GM18867 (cell line): Measurements from ENCODE around the gene UBALD1.

ENCODE experiments used
- ATAC-seq: cut with Tn5 transposase; IDR thresholded peaks from one replicate; pipeline ENCODE4 v1.9.1; 2021; ENCODE audit warnings: mild to moderate bottlenecking, moderate library complexity; ENCODE audit not compliant: unreplicated experiment

UBALD1 gene

DNA sequence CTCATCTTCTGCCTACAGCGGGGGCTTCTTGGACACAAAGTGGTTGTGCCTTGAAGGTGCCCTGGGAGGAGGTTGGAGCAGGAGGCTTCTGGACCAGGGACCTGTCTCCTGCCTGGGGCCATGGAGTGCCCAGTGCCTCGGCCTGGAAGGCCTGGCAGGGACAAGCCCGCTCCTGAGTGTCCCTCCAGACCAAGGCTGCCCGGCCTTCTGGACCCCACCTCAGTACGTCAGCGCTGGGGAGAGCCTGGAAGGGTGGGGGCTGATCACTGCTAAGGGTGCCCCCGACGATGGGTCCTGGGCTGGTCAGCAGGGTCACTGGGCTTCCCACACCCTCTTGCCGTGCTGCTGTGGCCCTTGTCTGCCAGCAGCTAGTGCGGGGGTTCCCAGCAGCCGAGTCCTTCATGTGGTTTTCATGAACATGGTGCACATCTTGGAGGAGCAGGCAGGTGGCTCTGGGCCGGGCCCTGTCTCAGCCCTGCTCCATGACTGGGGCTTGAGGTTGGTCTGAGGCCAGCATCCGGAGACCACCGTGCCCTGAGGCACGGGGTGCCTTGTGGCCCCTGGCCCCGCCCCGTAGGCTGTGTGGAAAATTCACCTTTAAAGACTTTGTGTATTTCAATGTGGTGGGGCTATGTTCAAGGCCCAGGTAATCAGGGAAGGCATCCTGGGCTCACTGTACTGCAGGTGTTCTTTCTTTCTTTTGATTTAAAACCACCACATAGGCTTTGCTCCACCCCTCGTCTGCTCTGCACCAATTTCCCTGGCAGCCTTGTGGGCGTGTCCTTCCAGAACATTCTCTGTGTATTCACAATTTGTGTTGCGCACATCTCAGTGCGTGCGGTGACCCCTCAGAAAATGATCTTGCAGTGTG, 32.3 kb upstream of the UBALD1 start:
- ATAC-seq, result no peak

DNA sequence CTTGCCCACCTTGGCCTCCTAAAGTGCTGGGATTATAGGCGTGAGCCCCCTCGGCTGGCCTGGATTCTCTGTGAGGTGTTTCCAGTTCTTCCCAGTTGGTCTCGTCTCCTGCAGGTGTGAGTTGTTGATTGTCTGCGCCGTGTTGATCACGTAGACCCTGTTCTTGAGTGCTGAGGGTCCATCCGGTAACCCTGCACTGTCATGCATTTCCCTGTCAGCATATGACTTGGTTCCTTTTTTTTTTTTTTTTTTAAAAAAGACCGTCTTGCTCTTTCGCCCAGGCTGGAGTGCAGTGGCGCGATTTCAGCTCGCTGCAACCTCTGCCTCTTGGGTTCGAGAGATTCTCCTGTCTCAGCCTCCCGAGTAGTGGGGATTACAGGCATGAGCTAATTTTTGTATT, 27.2 kb upstream of the UBALD1 start:
- no peak for ATAC-seq

DNA sequence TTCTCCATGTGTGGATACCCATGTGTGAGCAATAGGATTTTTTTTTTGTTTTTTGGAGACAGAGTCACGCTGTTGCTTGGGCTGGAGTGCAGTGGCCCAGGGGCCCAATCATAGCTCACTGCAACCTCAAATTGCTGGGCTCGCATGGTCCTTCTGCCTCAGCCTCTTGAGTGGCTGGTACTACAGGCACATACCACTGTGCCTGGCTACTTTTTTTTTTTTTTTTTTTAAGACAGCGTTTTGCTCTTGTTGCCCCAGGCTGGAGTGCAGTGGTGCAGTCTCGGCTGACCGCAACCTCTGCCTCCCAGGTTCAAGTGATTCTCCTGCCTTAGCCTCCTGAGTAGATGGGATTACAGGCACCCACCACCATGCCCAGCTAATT, 26.6 kb upstream of the UBALD1 start:
- ATAC-seq, result no peak

DNA sequence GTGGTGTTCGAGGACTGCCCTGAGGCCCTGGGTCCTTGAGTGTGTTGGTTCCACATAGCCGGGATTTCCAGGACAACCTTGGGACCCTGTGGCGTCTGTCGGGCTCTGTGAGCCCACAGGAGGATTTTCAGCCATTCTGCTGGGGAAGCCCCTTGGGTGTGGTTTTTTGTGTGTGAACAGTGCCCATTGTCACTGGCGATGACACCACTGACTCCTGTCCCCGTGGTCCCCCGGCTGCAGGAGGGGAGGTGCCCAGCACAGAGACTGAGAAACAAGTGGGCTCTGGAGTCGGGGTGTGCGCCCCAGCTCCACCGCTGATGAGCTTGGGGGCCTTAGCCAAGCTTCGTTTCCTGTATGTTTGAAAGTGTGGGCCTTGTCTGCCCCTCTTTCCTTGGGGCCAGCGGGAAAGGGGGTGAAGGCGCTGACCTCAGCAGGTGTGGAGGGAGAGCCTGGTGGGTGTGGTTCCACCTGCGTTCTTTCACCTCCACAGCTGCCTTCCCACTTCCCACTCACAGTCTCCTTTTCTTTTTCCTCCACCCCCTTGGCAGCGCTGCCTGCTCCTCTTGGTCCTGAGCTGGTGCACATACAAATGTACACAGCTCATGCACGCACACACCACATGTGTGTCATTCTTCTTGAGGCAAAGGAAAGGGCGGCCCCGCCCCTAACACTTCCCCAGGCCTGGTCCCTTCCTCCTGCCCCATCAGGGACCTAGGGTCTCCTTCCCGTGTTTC, 26.1 kb upstream of the UBALD1 start:
- ATAC-seq, result no peak

DNA sequence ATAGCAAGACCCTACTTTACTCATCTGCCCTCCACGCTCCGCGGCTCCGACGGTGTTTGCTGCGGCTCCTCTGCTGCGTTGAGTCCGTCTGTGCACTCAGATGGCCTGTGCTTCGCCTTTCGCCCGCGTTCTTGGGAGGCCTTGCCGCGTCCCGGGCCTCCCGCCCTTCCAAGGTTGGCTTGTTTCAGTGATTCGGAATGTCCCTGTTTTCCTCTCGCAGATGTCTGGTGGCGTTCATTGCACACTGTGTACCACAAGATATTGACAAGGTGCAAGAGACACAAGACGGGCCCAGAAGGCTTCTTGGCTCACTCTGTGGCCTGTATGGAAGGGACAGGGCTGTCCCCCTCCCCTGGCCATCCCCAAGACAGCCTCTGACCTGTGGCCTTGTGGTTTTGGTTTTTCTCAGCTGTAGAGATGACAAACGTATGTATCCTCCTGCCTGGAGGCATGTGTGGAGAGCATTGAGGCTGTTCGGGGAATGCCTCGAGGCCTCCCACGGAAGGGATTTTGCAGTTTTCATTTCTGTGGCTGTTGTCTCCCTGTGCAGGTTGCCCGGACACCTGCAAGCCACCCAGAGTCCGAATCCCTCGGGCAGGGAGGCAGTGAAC, 25.3 kb upstream of the UBALD1 start:
- ATAC-seq, result no peak

DNA sequence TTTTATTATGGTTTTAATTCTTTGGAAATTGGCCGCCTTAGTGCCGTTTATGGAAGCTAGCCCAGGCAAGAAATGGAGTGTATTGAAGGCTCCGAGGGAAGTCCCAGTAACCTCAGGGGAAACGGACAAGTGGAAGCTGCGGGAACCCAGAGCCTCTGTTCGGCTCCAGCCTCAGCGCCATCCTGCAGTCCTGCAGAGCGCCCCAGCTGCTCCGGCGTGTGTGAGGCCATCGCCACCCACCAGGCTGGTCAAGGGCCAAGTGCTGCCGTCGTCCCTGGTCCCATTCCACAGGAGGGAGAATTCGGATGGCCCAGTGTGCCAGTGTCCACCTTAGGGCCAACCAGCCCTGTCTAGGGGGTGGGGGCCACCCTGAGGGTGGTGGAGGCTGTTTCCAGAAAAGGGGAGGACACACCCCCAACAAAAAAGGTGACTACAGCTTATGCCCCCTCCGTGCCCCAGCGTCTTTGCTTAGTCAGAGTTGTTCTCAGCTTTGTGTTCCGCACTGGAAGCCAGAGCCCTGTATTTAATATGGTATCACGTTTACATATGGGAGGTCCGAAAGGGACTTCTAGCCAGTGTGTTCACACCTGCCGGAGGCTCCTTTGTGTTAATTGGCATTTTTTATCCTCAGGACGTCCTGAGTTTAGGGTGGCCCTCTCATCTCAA, 22.9 kb upstream of the UBALD1 start:
- no peak for ATAC-seq

DNA sequence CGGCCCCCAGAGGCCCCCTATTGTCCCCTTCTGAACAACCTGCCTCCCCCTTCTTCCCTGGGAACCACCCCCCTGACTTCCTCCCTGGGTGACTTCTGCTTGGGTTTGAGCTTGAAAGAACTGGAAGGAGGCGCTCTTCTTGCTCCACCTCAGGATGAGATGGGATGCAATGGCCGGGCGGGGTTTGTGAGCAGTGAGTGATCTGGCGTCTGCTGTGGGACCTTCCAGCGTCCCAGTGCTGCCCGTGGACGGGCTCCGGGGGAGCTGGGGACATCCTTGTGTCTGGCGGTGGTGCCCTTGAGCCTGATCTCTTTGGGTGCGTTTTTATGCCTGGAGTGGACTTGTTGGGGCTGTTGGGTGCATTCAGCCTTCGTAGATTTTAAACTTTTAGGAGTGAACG, 21.5 kb upstream of the UBALD1 start:
- no peak for ATAC-seq

DNA sequence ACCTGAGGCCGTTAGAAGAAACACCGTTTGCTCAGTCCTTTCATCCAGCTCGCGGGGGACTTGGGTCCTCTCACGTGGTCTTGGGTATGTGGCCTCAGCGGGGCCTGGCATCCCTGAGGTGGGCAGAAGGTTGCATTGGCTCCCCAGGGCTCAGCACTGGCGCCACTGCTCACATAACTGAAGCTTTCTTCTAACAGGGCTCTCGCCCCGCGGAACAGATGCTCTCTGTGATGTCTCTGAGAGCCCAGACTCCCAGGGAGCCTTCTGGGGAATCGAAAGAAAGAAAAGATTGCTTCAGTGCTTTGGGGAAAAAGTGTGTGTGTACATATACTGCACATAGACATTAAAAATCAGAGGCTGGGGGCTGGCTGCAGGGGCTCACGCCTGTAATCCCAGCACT, 20.1 kb upstream of the UBALD1 start:
- no peak for ATAC-seq

DNA sequence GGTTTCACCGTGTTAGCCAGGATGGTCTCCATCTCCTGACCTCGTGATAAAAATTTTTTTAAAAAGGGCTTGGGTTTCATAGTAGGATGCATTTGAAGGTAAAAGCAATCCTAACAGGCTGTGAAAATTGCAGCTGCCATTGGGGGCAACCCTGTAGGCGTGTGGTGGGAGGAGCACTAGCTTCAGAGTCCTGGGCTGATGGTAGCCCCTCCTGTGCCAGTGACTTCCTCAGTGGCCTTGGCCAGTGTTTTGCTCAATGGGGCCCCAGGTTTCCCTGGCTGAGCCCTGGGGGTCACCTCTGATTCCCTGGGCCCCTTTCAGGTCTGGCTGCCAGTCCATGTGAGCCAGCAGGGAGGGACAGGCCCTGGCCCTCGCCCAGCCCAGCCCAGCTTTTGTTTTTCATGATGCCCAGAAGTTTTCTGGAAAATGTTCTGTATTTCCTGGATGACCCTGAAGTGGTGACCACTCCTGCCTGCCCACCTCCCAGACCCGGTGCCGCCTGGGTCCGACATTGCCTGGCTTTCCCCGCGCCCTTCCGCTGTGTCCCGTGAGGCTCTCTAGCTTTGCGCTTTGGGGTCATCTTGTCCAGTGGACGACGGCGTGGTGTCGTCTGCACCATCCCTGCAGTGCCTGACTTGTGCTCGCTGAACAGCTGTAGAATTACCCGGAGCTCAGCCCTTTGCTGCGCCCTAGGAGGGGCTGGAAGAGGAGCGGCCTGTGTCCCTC, 19.4 kb upstream of the UBALD1 start:
- ATAC-seq, result no peak

DNA sequence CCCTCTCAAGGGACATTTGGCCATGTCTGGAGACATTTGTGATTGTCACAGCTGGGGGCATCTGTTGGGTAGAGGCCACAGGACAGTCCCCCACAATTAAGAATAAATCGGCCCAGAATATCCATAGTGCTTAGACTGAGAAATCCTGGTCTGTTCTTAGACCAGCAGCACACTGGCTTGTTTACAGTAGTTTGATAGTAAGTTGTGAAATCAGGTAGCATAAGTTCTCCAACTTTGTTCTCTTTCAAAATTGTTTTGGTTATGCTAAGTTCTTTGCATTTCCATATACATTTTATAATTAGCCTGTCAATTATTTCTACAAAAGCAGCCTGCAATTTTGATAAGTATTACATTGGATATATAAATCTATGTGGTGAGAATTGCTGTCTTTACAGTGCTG, 16.8 kb upstream of the UBALD1 start:
- ATAC-seq, result no peak

DNA sequence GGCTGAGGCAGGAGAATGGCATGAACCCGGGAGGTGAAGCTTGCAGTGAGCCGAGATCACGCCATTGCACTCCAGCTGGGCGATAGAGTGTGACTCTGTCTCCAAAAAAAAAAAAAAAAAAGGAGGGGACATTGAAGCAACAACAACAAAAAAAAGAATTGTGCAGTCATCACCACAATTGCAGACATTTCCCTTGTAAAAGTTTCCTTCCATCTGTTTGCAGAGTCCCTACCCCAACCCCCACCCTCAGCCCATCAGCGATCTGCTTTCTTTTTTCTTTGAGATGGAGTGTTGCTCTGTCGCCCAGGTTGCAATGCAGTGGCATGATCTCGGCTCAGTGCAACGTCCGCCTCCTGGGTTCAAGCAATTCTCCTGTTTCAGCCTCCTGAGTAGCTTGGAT, 13.6 kb upstream of the UBALD1 start:
- no peak for ATAC-seq

DNA sequence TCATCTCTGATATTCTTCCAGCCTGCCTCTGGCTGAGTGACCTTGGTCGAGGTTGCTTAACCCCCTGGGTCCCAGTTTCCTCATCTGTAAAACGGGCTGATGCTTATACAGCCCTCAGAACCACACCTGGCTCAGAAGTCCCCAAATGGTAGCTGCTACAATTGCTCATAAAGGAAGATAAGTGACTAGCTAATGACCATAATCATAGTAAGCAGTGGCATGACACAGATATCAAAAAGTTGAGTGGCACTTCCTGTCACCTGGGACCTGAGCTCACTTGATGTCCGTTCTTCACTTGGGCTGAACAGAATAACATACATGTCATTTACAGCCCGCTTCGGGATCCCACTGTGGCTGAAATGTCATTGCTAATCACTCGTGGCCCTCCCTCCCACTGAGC, 11.7 kb upstream of the UBALD1 start:
- ATAC-seq, result no peak

DNA sequence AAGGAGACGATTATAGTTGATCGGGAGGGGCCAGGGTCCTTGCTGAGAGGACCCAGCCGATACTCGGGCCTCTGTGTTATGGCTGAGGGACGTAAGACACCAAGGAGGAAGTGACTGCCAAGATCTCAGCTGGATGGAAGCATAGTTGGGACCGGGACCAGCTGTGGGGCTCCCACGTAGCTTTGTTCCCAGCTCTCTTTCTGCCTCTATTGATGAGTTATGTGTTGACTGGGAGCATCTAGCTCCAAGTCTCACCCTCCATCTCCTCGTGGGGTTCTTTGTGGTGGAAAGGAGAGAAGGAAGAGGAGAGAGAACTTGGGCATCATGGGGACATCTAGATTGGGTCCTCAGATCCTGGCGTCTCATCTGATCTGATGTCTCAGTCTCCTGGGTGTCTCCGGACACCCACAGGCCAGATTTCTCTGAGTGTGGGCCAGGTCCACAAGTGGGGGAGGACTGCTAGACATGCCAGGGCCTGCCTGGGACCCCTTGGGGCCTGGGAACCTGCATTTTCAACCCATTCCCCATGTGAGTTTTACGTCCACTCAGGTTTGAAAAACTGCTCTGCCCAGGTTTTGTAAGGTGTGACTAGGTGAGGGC, 11.0 kb upstream of the UBALD1 start:
- no peak for ATAC-seq

DNA sequence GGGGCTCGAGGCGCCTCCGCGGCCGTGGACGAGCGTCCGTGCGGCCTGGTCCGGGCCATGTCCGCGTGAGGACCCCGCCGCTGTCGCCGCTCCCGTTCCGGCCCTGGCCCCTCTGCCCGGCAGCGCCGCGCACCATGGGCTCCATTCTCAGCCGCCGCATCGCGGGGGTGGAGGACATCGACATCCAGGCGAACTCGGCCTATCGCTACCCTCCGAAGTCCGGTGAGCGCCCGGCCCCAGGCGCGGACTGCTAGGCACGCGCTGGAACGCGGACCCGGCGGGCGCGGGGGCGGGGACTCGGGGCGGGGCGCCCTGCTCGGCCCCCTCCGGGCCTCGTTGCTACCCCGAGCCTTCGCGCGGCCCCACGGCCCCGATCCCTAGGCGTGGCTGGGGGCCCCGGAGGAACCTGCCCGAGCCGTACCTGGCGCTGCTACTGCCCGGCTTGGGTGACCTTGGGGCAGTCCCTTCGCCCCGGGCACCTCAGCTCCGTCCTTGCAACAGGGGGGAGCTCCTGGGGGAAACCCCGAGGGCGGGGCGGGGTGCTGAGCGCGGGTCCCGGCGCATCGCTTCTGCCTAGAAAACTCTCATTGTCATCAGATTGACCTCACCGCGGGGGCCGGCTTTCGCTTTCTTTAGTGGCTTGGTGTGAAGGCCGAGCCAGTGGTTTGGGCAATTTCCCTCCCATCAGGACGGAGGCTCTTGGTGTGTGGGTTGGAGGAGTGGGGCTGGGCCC, 10.3 kb upstream of the UBALD1 start:
- ATAC-seq, result peak; percentile 55

DNA sequence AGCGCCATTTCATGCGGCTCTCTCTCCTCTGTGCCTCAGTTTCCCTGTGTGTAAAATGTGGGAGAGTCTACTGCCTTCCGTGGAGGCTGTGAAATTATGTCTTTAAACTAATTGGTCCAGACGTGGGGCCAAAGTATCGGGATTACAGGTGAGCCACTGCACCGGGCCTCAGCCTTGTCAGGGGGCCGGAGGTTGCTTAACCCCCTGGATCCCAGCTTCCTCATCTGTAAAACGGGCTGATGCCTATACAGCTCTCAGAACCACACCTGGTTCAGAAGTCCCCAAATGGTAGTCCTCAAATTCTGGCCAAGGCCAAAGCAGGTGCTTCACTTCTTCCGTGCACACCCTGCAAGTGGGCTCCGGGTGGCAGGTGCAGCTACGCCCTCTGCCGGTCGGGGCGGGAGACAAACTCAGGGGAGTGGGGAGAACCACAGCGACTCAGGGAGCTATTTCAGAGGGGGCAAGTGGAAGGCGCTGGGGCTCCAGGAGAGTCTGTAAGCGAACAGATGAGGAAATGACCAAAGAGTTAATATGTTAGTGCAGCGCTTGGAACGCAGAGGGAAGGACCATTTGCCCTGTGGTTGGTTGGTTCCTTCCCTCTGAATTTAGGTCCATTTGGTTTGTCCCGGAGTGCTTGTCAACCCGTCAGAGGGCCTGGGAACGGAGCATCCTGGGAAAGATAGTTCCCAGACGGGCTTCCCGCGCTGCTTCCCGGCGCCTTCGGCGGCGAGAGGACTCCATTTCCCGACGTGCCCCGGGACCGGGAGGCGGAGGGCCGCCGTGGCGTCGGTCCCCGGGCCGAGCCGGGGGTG, 9.5 kb upstream of the UBALD1 start, which contains the start of gene MGRN1:
MGRN1 (plus strand) TSS at position 812 of the 812 bp plus-strand sequence. CDS start 135 bp downstream, outside the sequence.
- ATAC-seq, result peak; percentile 66

DNA sequence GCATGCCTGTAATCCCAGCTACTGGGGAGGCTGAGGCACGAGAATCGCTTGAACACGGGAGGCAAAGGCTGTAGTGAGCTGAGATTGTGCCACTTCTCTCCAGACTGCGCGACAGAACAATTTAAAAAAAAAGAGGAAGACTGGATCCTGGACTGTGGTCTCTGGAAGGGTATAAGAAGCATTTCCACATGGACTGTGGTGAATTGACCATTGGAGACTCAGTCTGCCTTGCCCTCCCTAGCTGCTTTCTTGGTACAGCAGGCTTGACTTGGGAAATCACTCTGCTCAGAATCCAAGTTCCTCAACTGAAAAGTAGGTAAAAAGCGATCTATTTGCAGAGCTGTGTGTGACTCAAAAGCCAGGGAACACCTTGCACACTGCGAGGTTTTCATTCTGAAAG, 8.9 kb upstream of the UBALD1 start:
- ATAC-seq, result no peak

DNA sequence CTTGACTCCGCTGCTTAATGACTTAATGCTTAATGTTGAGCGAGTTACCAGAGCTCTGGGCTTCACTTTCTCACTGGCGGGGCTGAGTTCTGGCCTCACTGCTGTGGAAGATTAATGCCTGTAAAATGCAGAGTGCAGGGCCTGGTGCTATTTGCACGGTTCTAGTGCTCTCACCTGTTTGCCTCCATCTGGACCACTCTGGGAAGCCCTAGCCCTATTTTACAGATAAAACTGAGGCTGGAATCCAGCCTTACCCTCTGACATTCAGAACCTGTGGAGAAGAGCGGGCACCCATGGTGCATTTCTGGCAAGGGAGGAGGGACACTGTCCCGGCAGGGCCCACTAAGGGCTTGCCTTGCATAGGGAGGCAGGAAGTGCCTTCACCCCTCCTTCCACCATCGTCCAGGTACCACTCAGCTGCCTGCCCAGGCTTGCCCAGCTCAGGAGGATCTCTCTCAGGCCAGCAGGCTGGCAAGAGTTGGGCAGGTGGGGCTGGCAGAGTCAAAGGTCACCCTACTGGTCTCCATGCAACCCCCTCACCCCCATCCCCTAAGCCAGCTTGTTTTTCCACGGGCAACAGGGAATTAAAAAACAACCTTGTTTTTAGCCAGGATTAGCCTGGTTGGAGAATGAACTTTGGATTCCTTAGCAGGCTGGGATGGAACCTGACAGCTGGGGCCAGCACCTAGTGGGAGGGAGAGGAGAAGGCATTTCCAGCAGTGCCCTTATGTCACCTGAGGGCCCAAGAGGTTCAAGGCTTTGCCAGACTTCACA, 4.1 kb upstream of the UBALD1 start:
- ATAC-seq, result no peak

DNA sequence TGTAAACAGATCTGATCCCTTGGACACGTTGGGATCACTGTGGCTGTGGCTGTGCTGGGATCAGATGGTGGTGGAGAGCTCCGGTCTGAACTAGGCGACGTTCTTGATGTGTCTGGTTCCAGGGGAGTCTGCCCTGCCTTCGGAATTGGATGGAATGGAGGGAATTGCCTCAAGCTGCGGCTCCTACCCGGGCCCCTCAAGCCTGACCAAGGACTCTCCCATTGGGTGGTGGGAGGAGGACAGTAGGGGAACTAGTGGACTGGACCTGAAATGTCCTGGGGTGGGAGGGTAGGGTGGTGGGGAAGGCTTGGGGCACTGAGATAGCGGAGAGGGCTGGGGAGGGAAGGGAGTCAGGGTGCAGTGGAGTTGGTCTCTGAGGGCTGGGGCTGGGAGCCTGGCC, 3.2 kb upstream of the UBALD1 start:
- ATAC-seq, result no peak
